ENCODE measurements around the gene PTGS2.

The PTGS2 gene

GRCh38 chr1:186662752-186663151 is 17.5 kb downstream of the PTGS2 start:
- Histone ChIP-seq H3K36me3 (ENCODE audit: control insufficient read depth, insufficient read depth, low read length) (no peaks in the 10 kb centered on the region), H3K27me3 (replicated peaks; ENCODE audit: control insufficient read depth, insufficient read depth, low read length) (no peaks in the 10 kb centered on the region), H3K4me3 (replicated peaks; ENCODE audit: low read depth, low read length) (no peak overlapping the region)
- no peak for DNase-seq (ENCODE audit: extremely low read depth, insufficient read length)
- TF ChIP-seq, protein P1, sequence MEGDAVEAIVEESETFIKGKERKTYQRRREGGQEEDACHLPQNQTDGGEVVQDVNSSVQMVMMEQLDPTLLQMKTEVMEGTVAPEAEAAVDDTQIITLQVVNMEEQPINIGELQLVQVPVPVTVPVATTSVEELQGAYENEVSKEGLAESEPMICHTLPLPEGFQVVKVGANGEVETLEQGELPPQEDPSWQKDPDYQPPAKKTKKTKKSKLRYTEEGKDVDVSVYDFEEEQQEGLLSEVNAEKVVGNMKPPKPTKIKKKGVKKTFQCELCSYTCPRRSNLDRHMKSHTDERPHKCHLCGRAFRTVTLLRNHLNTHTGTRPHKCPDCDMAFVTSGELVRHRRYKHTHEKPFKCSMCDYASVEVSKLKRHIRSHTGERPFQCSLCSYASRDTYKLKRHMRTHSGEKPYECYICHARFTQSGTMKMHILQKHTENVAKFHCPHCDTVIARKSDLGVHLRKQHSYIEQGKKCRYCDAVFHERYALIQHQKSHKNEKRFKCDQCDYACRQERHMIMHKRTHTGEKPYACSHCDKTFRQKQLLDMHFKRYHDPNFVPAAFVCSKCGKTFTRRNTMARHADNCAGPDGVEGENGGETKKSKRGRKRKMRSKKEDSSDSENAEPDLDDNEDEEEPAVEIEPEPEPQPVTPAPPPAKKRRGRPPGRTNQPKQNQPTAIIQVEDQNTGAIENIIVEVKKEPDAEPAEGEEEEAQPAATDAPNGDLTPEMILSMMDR (IDR thresholded peaks at IDR 0.05; ENCODE audit: insufficient read depth, low read length, poor library complexity, severe bottlenecking) = no peak

GRCh38 chr1:186659890-186660341 is 20.3 kb downstream of the PTGS2 start:
- Histone ChIP-seq H3K27me3 (replicated peaks; ENCODE audit: control insufficient read depth, insufficient read depth, low read length) (no peaks in the 10 kb centered on the region), H3K36me3 (ENCODE audit: control insufficient read depth, insufficient read depth, low read length) (no peaks in the 10 kb centered on the region), H3K4me3 (replicated peaks; ENCODE audit: low read depth, low read length) (no peak overlapping the region)
- DNase-seq (ENCODE audit: extremely low read depth, insufficient read length) = no peak
- TF ChIP-seq, protein P1 (IDR thresholded peaks at IDR 0.05; ENCODE audit: insufficient read depth, low read length, poor library complexity, severe bottlenecking) = no peak

DNA sequence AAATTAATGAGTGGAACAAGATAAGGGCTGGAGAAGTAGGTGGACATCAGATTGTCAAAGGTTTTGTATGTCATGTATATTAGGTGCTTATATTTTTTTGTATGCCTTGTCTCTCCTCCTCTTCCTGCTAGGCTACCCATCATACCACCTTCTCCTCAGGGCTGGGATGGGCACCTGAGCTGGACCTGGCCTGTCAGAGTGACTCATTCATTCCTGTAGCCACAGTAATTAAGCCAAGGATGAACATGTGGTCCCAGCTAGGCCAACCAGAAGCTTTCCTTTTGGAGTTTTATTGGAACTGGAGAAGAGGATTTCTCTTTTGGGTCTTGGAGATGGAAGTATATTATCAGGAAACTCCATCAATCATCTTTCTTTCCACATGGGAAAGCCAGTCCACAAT is 21.2 kb downstream of the PTGS2 start:
- no peak for DNase-seq (ENCODE audit: extremely low read depth, insufficient read length)
- no peak overlapping the region for H3K4me3 ChIP-seq (replicated peaks; ENCODE audit: low read depth, low read length)
- H3K36me3 ChIP-seq (ENCODE audit: control insufficient read depth, insufficient read depth, low read length) = no peaks in the 10 kb centered on the region
- H3K27me3 ChIP-seq (replicated peaks; ENCODE audit: control insufficient read depth, insufficient read depth, low read length) = no peaks in the 10 kb centered on the region
- TF ChIP-seq, protein P1 (IDR thresholded peaks at IDR 0.05; ENCODE audit: insufficient read depth, low read length, poor library complexity, severe bottlenecking) = no peak

- Histone ChIP-seq H3K27me3 (replicated peaks; ENCODE audit: control insufficient read depth, insufficient read depth, low read length) (no peaks in the 10 kb centered on the region), H3K4me3 (replicated peaks; ENCODE audit: low read depth, low read length) (no peak overlapping the region), H3K36me3 (ENCODE audit: control insufficient read depth, insufficient read depth, low read length) (no peaks in the 10 kb centered on the region)
- DNase-seq (ENCODE audit: extremely low read depth, insufficient read length) = no peak
- TF ChIP-seq, protein P1 (IDR thresholded peaks at IDR 0.05; ENCODE audit: insufficient read depth, low read length, poor library complexity, severe bottlenecking) = no peak
Measured at GRCh38 chr1:186657481-186657880, 22.7 kb downstream of the PTGS2 start.

DNA sequence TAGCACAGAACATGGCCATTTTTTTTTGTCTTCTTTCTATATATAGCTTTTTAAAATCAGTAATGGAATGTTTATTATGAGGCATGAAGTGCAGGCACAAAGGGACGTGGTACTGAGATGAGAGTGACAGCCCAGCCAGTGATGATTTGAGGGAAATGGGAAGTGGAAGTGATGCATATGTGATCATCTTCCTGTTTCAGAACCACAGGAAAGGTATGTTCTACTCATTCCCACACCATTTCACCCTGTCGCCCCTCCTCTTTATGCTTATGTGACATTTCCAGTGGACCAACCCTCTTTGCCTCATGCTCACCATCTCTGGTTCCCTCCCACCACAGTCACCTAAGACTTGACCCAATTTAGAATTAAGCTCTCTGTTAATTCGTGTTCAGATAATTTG is 24.3 kb downstream of the PTGS2 start:
- no peak for DNase-seq (ENCODE audit: extremely low read depth, insufficient read length)
- no peak overlapping the region for H3K4me3 ChIP-seq (replicated peaks; ENCODE audit: low read depth, low read length)
- TF ChIP-seq, protein P1 (IDR thresholded peaks at IDR 0.05; ENCODE audit: insufficient read depth, low read length, poor library complexity, severe bottlenecking) = no peak

GRCh38 chr1:186654741-186655140 is 25.5 kb downstream of the PTGS2 start:
- Histone ChIP-seq H3K27me3 (replicated peaks; ENCODE audit: control insufficient read depth, insufficient read depth, low read length) (no peaks in the 10 kb centered on the region), H3K36me3 (ENCODE audit: control insufficient read depth, insufficient read depth, low read length) (no peaks in the 10 kb centered on the region), H3K4me3 (replicated peaks; ENCODE audit: low read depth, low read length) (no peak overlapping the region)
- DNase-seq (ENCODE audit: extremely low read depth, insufficient read length) = no peak
- TF ChIP-seq, protein P1 (IDR thresholded peaks at IDR 0.05; ENCODE audit: insufficient read depth, low read length, poor library complexity, severe bottlenecking) = no peak

More for the DNA sequence above, 24.3 kb downstream of the PTGS2 start:
- Histone ChIP-seq H3K27me3 (replicated peaks; ENCODE audit: control insufficient read depth, insufficient read depth, low read length) (no peaks in the 10 kb centered on the region), H3K36me3 (ENCODE audit: control insufficient read depth, insufficient read depth, low read length) (no peaks in the 10 kb centered on the region)
